HCT116 (cell line): ENCODE results near the gene RAD51C. TPM values are rescaled to one million over a fixed set of nuclear protein-coding genes. Genes with fewer than 3 reads are reported as not detected.

Experiments used
- ATAC-seq: fragments of 200-7000 bp; cut with Tn5 transposase; 2 replicates; pipeline ENCODE4 v1.9.1; 2020; ENCODE audit warnings: mild to moderate bottlenecking, moderate library complexity
- BruUV-seq: library from RNA; stranded (reverse); fragments of 400-500 nt; replicated peaks from 2 replicates; lab custom pipeline; 2021; lab: Mats Ljungman, UMichigan
- CTCF ChIA-PET: fragments of 300-600 bp; sonication (Branson Sonifier 250); formaldehyde crosslinking; loops from one replicate; lab custom pipeline; 2021; ENCODE audit warnings: antibody characterized with exemption; lab: Charles Lee
- POLR2A ChIA-PET: fragments of 300-600, 350-600 bp; sonication (Branson Sonifier 250); formaldehyde crosslinking; loops from one replicate; lab custom pipeline; 2021; ENCODE audit warnings: antibody characterized with exemption; lab: Charles Lee
- RAD21 ChIA-PET, 2 experiments: fragments of 300-600 bp; sonication (Branson Sonifier 250); formaldehyde crosslinking; loops; one replicate each; lab custom pipeline; 2023; ENCODE audit warnings: low total read pairs in 2 of 2; ENCODE audit not compliant: uncharacterized antibody in 2 of 2, unreplicated experiment in 2 of 2, low non-redundant PET in 1 of 2; lab: Charles Lee
- DNase-seq: peaks from one replicate; pipeline ENCODE4 v3.0.0-alpha.2; 2010; ENCODE audit warnings: low read depth, low spot score
- H2AFZ ChIP-seq: fragments of 200-600 bp; shearing (Covaris generic), sonication (generic); 2 replicates; pipeline ENCODE4 v1.6.1; 2017; ENCODE audit warnings: low read depth, mixed run types, mixed read lengths, antibody characterized with exemption, low read length; ENCODE audit not compliant: poor library complexity, severe bottlenecking
- H3K27ac ChIP-seq: 2 replicates; pipeline ENCODE4 v1.5.1; 2012; ENCODE audit warnings: low read depth, low read length
- H3K27me3 ChIP-seq: fragments of 200-600 bp; sonication (generic); 2 replicates; pipeline ENCODE4 v1.6.1; 2016; ENCODE audit warnings: mixed run types, low read length, mixed read lengths; ENCODE audit not compliant: insufficient read depth
- H3K36me3 ChIP-seq, 2 experiments: fragments of 200-500 bp in 1 of 2; fragments of 200-600 bp in 1 of 2; sonication (Bioruptor generic) in 1 of 2; sonication (generic) in 1 of 2; 2 replicates each; pipeline versions ENCODE4 v1.5.1 to v1.6.1; 2014 to 2016; ENCODE audit warnings: low read length in 2 of 2, inconsistent platforms in 1 of 2, mixed read lengths in 1 of 2, mixed run types in 1 of 2; ENCODE audit not compliant: insufficient read depth in 2 of 2, control insufficient read depth in 1 of 2
- H3K4me1 ChIP-seq, 2 experiments: fragments of 200-600 bp in 1 of 2; sonication (generic) in 1 of 2; 2 replicates each; pipeline versions ENCODE4 v1.5.1 to v1.6.1; 2012 to 2017; ENCODE audit warnings: low read length in 2 of 2, inconsistent platforms in 1 of 2, mild to moderate bottlenecking in 1 of 2, mixed read lengths in 1 of 2, mixed run types in 1 of 2, moderate library complexity in 1 of 2; ENCODE audit not compliant: insufficient read depth in 2 of 2, control insufficient read depth in 1 of 2
- H3K4me2 ChIP-seq: fragments of 200-600 bp; sonication (generic); 2 replicates; pipeline ENCODE4 v1.6.1; 2017; ENCODE audit warnings: mixed run types, low read length, mixed read lengths
- H3K4me3 ChIP-seq, 2 experiments: fragments of 200-600 bp in 1 of 2; sonication (generic) in 1 of 2; replicated peaks in 1 of 2; 2 replicates each; pipeline ENCODE4 v1.5.1; 2011 to 2016; ENCODE audit warnings: low read length in 2 of 2, control low read depth in 1 of 2, low read depth in 1 of 2, mild to moderate bottlenecking in 1 of 2, mixed read lengths in 1 of 2, mixed run types in 1 of 2
- H3K79me2 ChIP-seq: fragments of 200-600 bp; sonication (generic); 2 replicates; pipeline ENCODE4 v1.6.1; 2017; ENCODE audit warnings: mild to moderate bottlenecking, mixed run types, low read length, moderate library complexity, mixed read lengths; ENCODE audit not compliant: insufficient read depth
- H3K9ac ChIP-seq: fragments of 200-600 bp; sonication (generic); 2 replicates; pipeline ENCODE4 v1.6.1; 2016; ENCODE audit warnings: low read length, mixed read lengths
- H3K9me2 ChIP-seq: fragments of 200-600 bp; sonication (generic), shearing (Covaris generic); 2 replicates; pipeline ENCODE4 v1.6.1; 2017; ENCODE audit warnings: mixed run types, mild to moderate bottlenecking, moderate library complexity; ENCODE audit not compliant: insufficient read depth
- H3K9me3 ChIP-seq, 2 experiments: fragments of 200-500 bp in 1 of 2; fragments of 200-600 bp in 1 of 2; sonication (Bioruptor generic) in 1 of 2; sonication (generic) in 1 of 2; 2 replicates each; pipeline ENCODE4 v1.6.1; 2014 to 2017; ENCODE audit warnings: low read length in 2 of 2, mixed read lengths in 2 of 2, inconsistent platforms in 1 of 2, low read depth in 1 of 2, mild to moderate bottlenecking in 1 of 2, mixed run types in 1 of 2, moderate library complexity in 1 of 2; ENCODE audit not compliant: control insufficient read depth in 1 of 2, insufficient read depth in 1 of 2
- H4K20me1 ChIP-seq: fragments of 200-600 bp; sonication (generic), shearing (Covaris generic); 2 replicates; pipeline ENCODE4 v1.6.1; 2017; ENCODE audit warnings: mixed run types, mild to moderate bottlenecking, moderate library complexity; ENCODE audit not compliant: insufficient read depth
- ELF1 ChIP-seq: IDR thresholded peaks from 2 replicates; pipeline ENCODE4 v1.6.1; 2012; ENCODE audit warnings: low read depth, borderline replicate concordance
- EZH2 ChIP-seq: fragments of 200-600 bp; sonication (generic); IDR thresholded peaks from 2 replicates; pipeline ENCODE4 v1.6.1; 2017; ENCODE audit warnings: antibody characterized with exemption, mixed run types
- FOSL1 ChIP-seq: IDR thresholded peaks from 2 replicates; pipeline ENCODE4 v1.6.1; 2012; ENCODE audit warnings: low read depth
- JUND ChIP-seq: IDR thresholded peaks from 2 replicates; pipeline ENCODE4 v1.6.1; 2012
- MAX ChIP-seq: IDR thresholded peaks from 2 replicates; pipeline ENCODE4 v1.6.1; 2012
- POLR2A ChIP-seq: IDR thresholded peaks from 2 replicates; pipeline ENCODE4 v1.7.0; 2011; ENCODE audit warnings: borderline replicate concordance; ENCODE audit not compliant: insufficient read depth, insufficient read length; ENCODE audit errors: extremely low read depth
- POLR2AphosphoS5 ChIP-seq: IDR thresholded peaks from 2 replicates; pipeline ENCODE4 v1.6.1; 2011; ENCODE audit warnings: mild to moderate bottlenecking, low read depth, low read length, moderate library complexity
- SIN3A ChIP-seq: IDR thresholded peaks from 2 replicates; pipeline ENCODE4 v1.6.1; 2012; ENCODE audit warnings: low read depth
- SP1 ChIP-seq: IDR thresholded peaks from 2 replicates; pipeline ENCODE4 v1.6.1; 2012; ENCODE audit warnings: low read depth
- SRF ChIP-seq: IDR thresholded peaks from 2 replicates; pipeline ENCODE4 v1.6.1; 2012; ENCODE audit warnings: low read depth
- ZBTB33 ChIP-seq: IDR thresholded peaks from 2 replicates; pipeline ENCODE4 v1.6.1; 2011; ENCODE audit warnings: mild to moderate bottlenecking, low read length, moderate library complexity; ENCODE audit not compliant: insufficient replicate concordance; ENCODE audit errors: extremely low read depth
- intact Hi-C: fragments of 100-400 bp; cut with micrococcal nuclease; formaldehyde crosslinking; loops from 2 replicates; pipeline ENCODE4 v1.10.0; 2022
- total RNA-seq: library from RNA; stranded (reverse); gene quantifications from one replicate; pipeline ENCODE4 v1.2.1, GENCODE V29; 2021; ENCODE audit not compliant: unreplicated experiment

Gene RAD51C
- total RNA-seq, 1 experiment from 2014 or later = 94.9 TPM

- no peak overlapping the region for H3K4me2 ChIP-seq
- ChIA-PET POLR2A (interaction anchor here (0.7 to 9.9 kb wide), 4 partner anchors 9 to 119 kb away, joined by 4 to 162 read pairs (median 32); no protein-coding TSS in a partner anchor), RAD21 (no interaction called here), CTCF (no interaction called here)
- no peak for DNase-seq
- no peaks in the 10 kb centered on the region for H3K27me3 ChIP-seq
- H3K4me3 ChIP-seq = no peak overlapping the region
- no peak overlapping the region for H3K27ac ChIP-seq
- H3K9me3 ChIP-seq = no peaks in the 10 kb centered on the region
- H2AFZ ChIP-seq = no peak overlapping the region
- H4K20me1 ChIP-seq = no peaks in the 10 kb centered on the region
- H3K79me2 ChIP-seq = no peaks in the 10 kb centered on the region
- H3K4me1 ChIP-seq = peaks cover 21 to 47% of the 10 kb centered on the region in 2 experiments; a peak in 3 of 4 replicates
- no TSS peak for BruUV-seq
- intact Hi-C loops = no loop called here
- H3K9ac ChIP-seq = no peak overlapping the region
- no peak for ATAC-seq
- no peaks in the 10 kb centered on the region for H3K9me2 ChIP-seq
- no peak for TF ChIP-seq ELF1
- no peak for TF ChIP-seq SRF
- no peak for TF ChIP-seq FOSL1
- TF ChIP-seq MAX = no peak
- no peak for TF ChIP-seq EZH2
- TF ChIP-seq ZBTB33 = no peak
- no peak for TF ChIP-seq SIN3A
- no peak for TF ChIP-seq JUND
- TF ChIP-seq POLR2A = no peak
- TF ChIP-seq POLR2AphosphoS5 = no peak
- no peak for TF ChIP-seq SP1
- no peaks in the 10 kb centered on the region for H3K36me3 ChIP-seq
These were observed 22.5 kb upstream of the RAD51C start for GRCh38 chr17:58669853-58670252.
